HepG2 (cell line): Measurements from ENCODE around the gene ENTPD1. TPM values are rescaled to one million over a fixed set of nuclear protein-coding genes. Genes with fewer than 3 reads are reported as not detected.
"Not testable (repeated sequence)": the region's sequence is repeated elsewhere in the genome, so short reads cannot be mapped to it uniquely, and the experiment has no call there.

Source experiments
- ATAC-seq: fragments of 200-7000 bp; cut with Tn5 transposase; 3 replicates; pipeline ENCODE4 v1.9.1; 2020; ENCODE audit warnings: mild to moderate bottlenecking, moderate library complexity
- BruUV-seq: library from RNA; stranded (reverse); fragments of 400-500 nt; replicated peaks from 2 replicates; lab custom pipeline; 2021; lab: Mats Ljungman, UMichigan
- CTCF ChIA-PET: fragments of 300-600 bp; formaldehyde crosslinking; extraction: SDS; loops from one replicate; lab custom pipeline; 2021; ENCODE audit warnings: low total read pairs, inconsistent platforms, low intra/inter-chr PET ratio; lab: Yijun Ruan, JAX
- POLR2A ChIA-PET: fragments of 350-600 bp; sonication (Branson Sonifier 250); formaldehyde crosslinking; loops from one replicate; lab custom pipeline; 2020; ENCODE audit warnings: antibody characterized with exemption, inconsistent platforms; lab: Yijun Ruan, JAX
- DNase-seq: peaks from one replicate; pipeline ENCODE4 v3.0.0-alpha.2; 2015; ENCODE audit warnings: low spot score
- FAIRE-seq: peaks from 3 replicates; lab custom pipeline; 2011; peaks lifted over from hg19 to GRCh38; lab: Jason Lieb, UNC
- H2AFZ ChIP-seq: one replicate; pipeline ENCODE4 v1.6.1; 2011; ENCODE audit warnings: low read length, inconsistent platforms
- H3K27ac ChIP-seq: fragments of 300-600 bp; 3 replicates; pipeline ENCODE4 v1.8.0; 2011; ENCODE audit warnings: mixed run types, mild to moderate bottlenecking, mixed read lengths, low read length, inconsistent platforms; ENCODE audit not compliant: insufficient read depth; ENCODE audit errors: extremely low read length
- H3K27me3 ChIP-seq, 2 experiments: fragments of 200-600 bp in 1 of 2; 2 replicates in 1 of 2; 3 replicates in 1 of 2; pipeline versions ENCODE4 v1.6.0 to v1.8.0; 2011; ENCODE audit warnings: low read length in 2 of 2, mild to moderate bottlenecking in 2 of 2, moderate library complexity in 2 of 2, inconsistent platforms in 1 of 2; ENCODE audit not compliant: insufficient read depth in 2 of 2, control insufficient read depth in 1 of 2
- H3K36me3 ChIP-seq, 2 experiments: fragments of 200-600 bp in 1 of 2; replicated peaks in 1 of 2; 2 replicates in 1 of 2; 3 replicates in 1 of 2; pipeline versions ENCODE4 v1.5.1 to v1.8.0; 2011; ENCODE audit warnings: low read length in 2 of 2, inconsistent platforms in 1 of 2; ENCODE audit not compliant: insufficient read depth in 2 of 2, control insufficient read depth in 1 of 2
- H3K4me1 ChIP-seq: 2 replicates; pipeline ENCODE4 v1.5.1; 2012; ENCODE audit warnings: low read length, inconsistent platforms; ENCODE audit not compliant: insufficient read depth
- H3K4me2 ChIP-seq: 2 replicates; pipeline ENCODE4 v1.6.0; 2011; ENCODE audit warnings: low read depth, low read length, inconsistent platforms
- H3K4me3 ChIP-seq, 3 experiments: fragments of 200-600 bp in 1 of 3; sonication (generic), shearing (Covaris generic) in 1 of 3; replicated peaks in 1 of 3; 2 replicates each; pipeline ENCODE4 v1.5.1; 2011 to 2016; ENCODE audit warnings: low read length in 3 of 3, inconsistent platforms in 2 of 3, low read depth in 2 of 3, mild to moderate bottlenecking in 2 of 3, control low read depth in 1 of 3, mixed read lengths in 1 of 3; ENCODE audit not compliant: insufficient read depth in 1 of 3
- H3K79me2 ChIP-seq: one replicate; pipeline ENCODE4 v1.6.1; 2011; ENCODE audit warnings: low read length, inconsistent platforms; ENCODE audit not compliant: insufficient read depth
- H3K9ac ChIP-seq: 2 replicates; pipeline ENCODE4 v1.6.0; 2011; ENCODE audit warnings: mild to moderate bottlenecking, low read depth, low read length, inconsistent platforms; ENCODE audit not compliant: insufficient read depth
- H3K9me3 ChIP-seq: 2 replicates; pipeline ENCODE4 v1.5.1; 2012; ENCODE audit warnings: mild to moderate bottlenecking, low read length
- H4K20me1 ChIP-seq: 2 replicates; pipeline ENCODE4 v1.6.0; 2011; ENCODE audit warnings: inconsistent platforms, mild to moderate bottlenecking, low read length, moderate library complexity; ENCODE audit not compliant: insufficient read depth
- SNAPC5 ChIP-seq: sonication (generic); formaldehyde crosslinking; IDR thresholded peaks from 2 replicates; pipeline ENCODE4 v1.8.1; 2023; ENCODE audit warnings: mild to moderate bottlenecking, missing genetic modification reagents, borderline replicate concordance
- WGBS: methylation state at CpG from one replicate; pipeline ENCODE4 v1.1.6; 2017; ENCODE audit warnings: low lambda C conversion rate; 5-methylcytosine and 5-hydroxymethylcytosine counted together
- in situ Hi-C: cut with HindIII; loops from 2 replicates; pipeline ENCODE4 v1.10.0; 2017; ENCODE audit warnings: low pct_unique_long_range_greater_than_20kb; ENCODE audit not compliant: extremely low pct_ligation_motif_present
- intact Hi-C: fragments of 100-400 bp; cut with micrococcal nuclease; formaldehyde crosslinking; loops from one replicate; pipeline ENCODE4 v1.10.0; 2022; ENCODE audit not compliant: unreplicated experiment
- polyA plus RNA-seq, 8 experiments: library from polyadenylated mRNA; depleted of rRNA in 3 of 8; stranded (reverse) in 7 of 8; unstranded in 1 of 8; fragments of >200 nt; fragmentation: Illumina TruSeq in 4 of 8; extraction: Trizol in 4 of 8; gene quantifications; 2 replicates each; pipeline versions ENCODE4 v1.2.1 to v1.2.3, GENCODE V29; 2011 to 2016; ENCODE audit warnings: low read depth in 4 of 8, missing spikeins in 1 of 8, mixed read lengths in 1 of 8; ENCODE audit not compliant: insufficient read depth in 1 of 8
- total RNA-seq, 5 experiments: library from RNA; depleted of rRNA; stranded (reverse); fragments of >200 nt; fragmentation: Illumina TruSeq; extraction: Trizol; gene quantifications; 2 replicates each; pipeline ENCODE4 v1.2.3, GENCODE V29; 2016; ENCODE audit warnings: low read depth in 1 of 5
- TF ChIP-seq, protein P1 (sequence below): sonication (generic); formaldehyde crosslinking; IDR thresholded peaks from 2 replicates; pipeline ENCODE4 v1.4.0; 2020; ENCODE audit warnings: missing genetic modification reagents; ENCODE audit errors: not compliant biosample characterization

Gene ENTPD1
- total and polyA plus RNA-seq, 2 of the 13 experiments (the other 11 are each of a cell fraction or from before 2014, with no cell fraction given), result 0.07 TPM

- CTCF ChIA-PET, FAIRE-seq, BruUV-seq, DNase-seq, H3K9ac ChIP-seq, H3K36me3 ChIP-seq, H3K4me2 ChIP-seq, H3K9me3 ChIP-seq, H3K27ac ChIP-seq, in situ Hi-C loops, H3K27me3 ChIP-seq, H3K4me3 ChIP-seq, H3K79me2 ChIP-seq, H2AFZ ChIP-seq, ATAC-seq, POLR2A ChIA-PET, intact Hi-C loops, H3K4me1 ChIP-seq, H4K20me1 ChIP-seq: not testable (repeated sequence)
- 64% methylated on average over 7 of the region's 8 CpGs for WGBS
Observed at GRCh38 chr10:95777638-95778037, 21.7 kb downstream of the ENTPD1 start.

DNA sequence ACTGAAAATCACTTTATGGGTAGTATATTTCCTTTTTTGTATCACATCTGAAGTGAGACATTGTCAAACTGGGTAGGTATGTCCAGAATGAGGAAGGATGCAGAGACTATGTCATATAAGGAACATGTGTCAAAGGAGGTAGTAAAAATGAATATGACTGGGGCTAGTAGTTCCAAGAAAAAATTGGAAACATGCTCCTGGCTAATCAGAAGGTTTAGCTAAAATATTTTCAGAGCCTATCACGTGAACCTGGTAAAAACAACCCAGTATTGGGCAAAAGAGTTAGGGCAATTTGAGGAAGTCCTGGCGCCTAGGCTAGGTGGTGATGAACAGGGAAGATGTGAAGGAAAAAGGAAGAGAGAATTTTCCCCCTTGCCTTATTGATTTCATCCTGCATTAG, 26.4 kb downstream of the ENTPD1 start:
- Histone ChIP-seq H3K9ac (no peak overlapping the region), H3K4me2 (no peak overlapping the region), H3K4me1 (no peaks in the 10 kb centered on the region), H3K27me3 (peaks cover 0 to 8% of the 10 kb centered on the region in 2 experiments; a peak in 4 of 5 replicates), H3K79me2 (no peaks in the 10 kb centered on the region), H4K20me1 (no peaks in the 10 kb centered on the region), H3K4me3 (no peak overlapping the region), H3K9me3 (no peaks in the 10 kb centered on the region), H2AFZ (no peak overlapping the region), H3K27ac (no peak overlapping the region), H3K36me3 (no peaks in the 10 kb centered on the region)
- ATAC-seq (no peak), DNase-seq (no peak), FAIRE-seq (no peak)
- CTCF ChIA-PET, result no interaction called here
- WGBS, result 40% methylated on average over 2 of the region's 2 CpGs
- POLR2A ChIA-PET, result no interaction called here
- BruUV-seq, result no TSS peak
- intact Hi-C loops, result no loop called here
- TF ChIP-seq SNAPC5 (CRISPR knock-in tag), result no peak
- TF ChIP-seq, protein P1, sequence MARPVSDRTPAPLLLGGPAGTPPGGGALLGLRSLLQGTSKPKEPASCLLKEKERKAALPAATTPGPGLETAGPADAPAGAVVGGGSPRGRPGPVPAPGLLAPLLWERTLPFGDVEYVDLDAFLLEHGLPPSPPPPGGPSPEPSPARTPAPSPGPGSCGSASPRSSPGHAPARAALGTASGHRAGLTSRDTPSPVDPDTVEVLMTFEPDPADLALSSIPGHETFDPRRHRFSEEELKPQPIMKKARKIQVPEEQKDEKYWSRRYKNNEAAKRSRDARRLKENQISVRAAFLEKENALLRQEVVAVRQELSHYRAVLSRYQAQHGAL (CRISPR knock-in tag), result no peak
- in situ Hi-C loops, result no loop called here
